Stimulated activated CD4-positive, alpha-beta T cell treated with anti-CD3 and anti-CD28 coated beads, Interleukin-2, amount 100 ng/mL, for 48 hours (primary cell): Measurements from ENCODE around the gene DNASE1L3.
A peak's percentile ranks its signal among the peaks of the same experiment; 100 is the strongest.

Source experiments
- DNase-seq, 2 donors: peaks; one replicate each; pipeline ENCODE4 v3.0.0-alpha.2; 2020

The DNASE1L3 gene

GRCh38 chr3:58176827-58177489 lies 33.8 kb downstream of the DNASE1L3 start:
- no peak for DNase-seq

DNA sequence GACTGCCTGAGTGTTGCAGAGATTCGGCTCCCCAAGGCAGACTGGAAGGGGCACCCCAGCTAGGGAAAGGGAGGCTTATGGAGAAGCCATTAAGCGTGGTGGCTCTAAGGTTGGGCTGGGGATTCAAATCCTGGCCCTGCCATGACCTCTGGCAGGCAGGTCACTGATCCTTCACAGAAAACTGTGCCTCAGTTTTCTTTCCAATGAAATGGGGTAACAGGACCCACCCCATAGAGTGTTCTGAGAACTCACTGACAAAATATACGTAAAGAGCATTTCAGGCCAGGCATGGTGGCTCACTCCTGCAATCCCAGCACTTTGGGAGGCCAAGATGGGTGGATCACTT lies 34.6 kb downstream of the DNASE1L3 start:
- no peak for DNase-seq

DNA sequence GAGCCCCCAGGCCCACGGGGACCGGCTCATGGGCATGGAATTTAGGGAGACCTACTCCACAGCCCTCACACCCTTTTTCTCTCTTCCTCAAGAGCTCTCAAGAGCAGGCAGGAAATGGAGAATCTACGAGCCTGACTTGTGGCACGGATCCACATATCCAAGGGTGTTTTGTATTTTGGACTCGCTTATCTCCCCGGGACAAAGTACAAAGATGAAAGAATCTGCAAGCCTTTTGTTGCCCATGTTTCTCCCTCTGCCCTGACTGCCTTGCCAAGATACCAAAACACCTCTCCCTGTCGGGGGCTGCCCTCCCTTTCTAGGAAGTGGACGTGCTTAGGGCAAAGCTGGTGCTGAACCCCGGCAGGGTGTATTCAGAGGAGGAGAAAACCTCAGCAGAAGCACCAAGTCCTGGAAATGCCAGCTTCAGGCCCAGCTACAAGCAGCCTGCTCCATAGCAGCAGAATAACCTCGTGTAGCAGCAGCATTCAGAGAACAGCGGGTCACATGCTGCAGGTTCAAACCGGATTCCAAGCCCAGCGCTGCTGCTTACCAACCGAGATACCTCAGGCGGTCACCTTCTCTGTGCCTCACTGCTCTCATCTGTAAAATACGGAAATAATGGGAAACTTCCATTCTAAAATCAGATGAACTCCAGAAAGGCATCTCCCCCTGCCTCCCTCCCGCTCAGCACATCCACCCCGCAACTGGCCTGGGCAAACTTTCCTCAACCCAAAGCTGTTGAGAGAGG lies 35.2 kb downstream of the DNASE1L3 start:
- no peak for DNase-seq

GRCh38 chr3:58175187-58175436 lies 35.7 kb downstream of the DNASE1L3 start:
- no peak for DNase-seq

- peak in 1 of 2 donors; percentile 17 for DNase-seq
Measured at GRCh38 chr3:58173669-58174398, 36.9 kb downstream of the DNASE1L3 start.

- no peak for DNase-seq
Measured at GRCh38 chr3:58173029-58173668, 37.6 kb downstream of the DNASE1L3 start.

GRCh38 chr3:58171126-58171525 lies 39.6 kb downstream of the DNASE1L3 start:
- no peak for DNase-seq

DNA sequence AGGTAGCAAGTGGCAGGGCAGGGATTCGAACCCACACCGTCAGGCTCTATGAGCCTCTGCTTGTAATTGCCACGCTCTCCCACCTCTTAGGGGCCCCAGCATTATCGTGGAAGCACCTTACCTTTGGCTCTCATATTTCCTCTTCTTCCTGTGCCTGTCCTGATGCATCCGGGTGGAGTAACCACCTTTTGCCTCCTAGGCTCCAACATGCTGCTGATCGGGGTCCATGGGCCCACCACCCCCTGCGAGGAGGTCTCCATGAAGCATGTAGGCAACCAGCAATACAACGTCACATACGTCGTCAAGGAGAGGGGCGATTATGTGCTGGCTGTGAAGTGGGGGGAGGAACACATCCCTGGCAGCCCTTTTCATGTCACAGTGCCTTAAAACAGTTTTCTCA lies 40.4 kb downstream of the DNASE1L3 start:
- DNase-seq = no peak

- DNase-seq = no peak
Measured at GRCh38 chr3:58169371-58169770, 41.4 kb downstream of the DNASE1L3 start.

DNA sequence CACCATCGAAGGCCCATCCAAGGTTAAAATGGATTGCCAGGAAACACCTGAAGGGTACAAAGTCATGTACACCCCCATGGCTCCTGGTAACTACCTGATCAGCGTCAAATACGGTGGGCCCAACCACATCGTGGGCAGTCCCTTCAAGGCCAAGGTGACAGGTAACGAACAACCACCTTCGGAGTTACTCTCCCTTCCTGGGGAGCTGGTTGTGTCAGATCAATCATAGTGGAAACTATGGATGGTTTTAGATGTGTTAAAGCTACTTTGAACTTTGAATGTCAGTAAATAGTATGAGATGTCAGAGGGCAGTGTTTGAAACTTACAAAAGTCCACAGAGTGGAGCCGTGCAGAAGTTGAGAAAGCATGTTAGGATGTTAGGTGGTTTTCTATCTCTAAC lies 42.3 kb downstream of the DNASE1L3 start:
- DNase-seq = no peak

- DNase-seq = peak; percentile 69 to 73
Measured at GRCh38 chr3:58167431-58168351, 43.1 kb downstream of the DNASE1L3 start.

- no peak for DNase-seq
Measured at GRCh38 chr3:58164906-58165821, 45.6 kb downstream of the DNASE1L3 start.

- no peak for DNase-seq
Measured at GRCh38 chr3:58164199-58164879, 46.4 kb downstream of the DNASE1L3 start.

DNA sequence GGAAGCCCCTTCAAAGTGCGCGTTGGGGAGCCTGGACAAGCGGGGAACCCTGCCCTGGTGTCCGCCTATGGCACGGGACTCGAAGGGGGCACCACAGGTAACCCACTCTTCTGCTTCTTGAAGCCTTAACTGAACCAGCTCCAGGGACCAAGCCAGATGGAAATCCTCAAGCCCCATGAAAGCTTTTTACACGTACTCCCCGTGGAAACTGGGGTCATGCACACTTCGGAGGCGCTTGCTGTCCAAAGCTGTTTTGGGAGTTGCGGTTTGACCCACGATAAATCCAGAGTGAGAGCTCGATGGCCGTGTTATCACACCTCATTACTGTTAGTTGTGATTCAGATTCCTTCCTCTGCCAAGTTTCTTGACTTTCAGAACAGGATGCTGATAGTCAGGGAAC lies 47.5 kb downstream of the DNASE1L3 start:
- DNase-seq = no peak

- DNase-seq = no peak
Measured at GRCh38 chr3:58161435-58162398, 49.1 kb downstream of the DNASE1L3 start.

DNA sequence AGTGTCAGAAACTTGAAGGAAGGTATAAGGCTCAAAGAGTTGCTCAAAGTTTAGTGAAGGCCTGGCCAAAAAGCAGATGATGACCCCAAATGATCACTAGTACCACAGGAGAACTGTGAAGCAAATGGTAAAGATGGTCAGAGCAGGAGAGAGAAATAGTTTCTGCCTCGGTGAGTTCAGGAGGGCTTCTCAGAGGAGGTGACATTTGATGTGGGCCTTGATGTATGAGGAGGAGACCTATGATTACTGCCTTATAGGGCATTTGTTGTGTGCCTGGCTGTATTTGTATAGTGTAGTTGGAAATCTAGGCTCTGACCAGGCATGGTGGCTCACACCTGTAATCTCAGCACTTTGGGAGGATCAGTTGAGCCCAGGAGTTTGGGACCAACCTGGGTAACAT lies 50.4 kb downstream of the DNASE1L3 start:
- no peak for DNase-seq

GRCh38 chr3:58158442-58159153 lies 52.2 kb downstream of the DNASE1L3 start:
- DNase-seq = no peak

- no peak for DNase-seq
Measured at GRCh38 chr3:58157700-58158099, 53.1 kb downstream of the DNASE1L3 start.

DNA sequence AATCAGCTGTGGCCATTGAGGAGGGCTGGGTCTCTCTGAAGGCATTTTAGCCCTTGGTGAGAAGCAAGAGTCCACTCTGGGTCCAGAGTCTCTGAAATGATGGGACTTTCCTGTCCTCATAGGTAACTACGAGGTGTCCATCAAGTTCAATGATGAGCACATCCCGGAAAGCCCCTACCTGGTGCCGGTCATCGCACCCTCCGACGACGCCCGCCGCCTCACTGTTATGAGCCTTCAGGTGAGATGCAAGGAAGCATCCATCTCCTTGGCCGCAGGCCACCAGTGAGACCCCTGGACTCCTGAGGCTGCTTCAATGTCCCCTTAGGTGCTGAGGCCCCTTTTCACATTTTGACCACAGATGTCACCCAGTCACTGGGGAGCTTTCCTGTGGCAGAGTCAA lies 54.9 kb downstream of the DNASE1L3 start:
- no peak for DNase-seq
